Astrocyte of the cerebellum (primary cell): ENCODE data around the gene PTK7.

Experiments used
- DNase-seq: peaks from one replicate; pipeline ENCODE4 v3.0.0-alpha.2; 2011; ENCODE audit warnings: low read depth
- H3K4me3 ChIP-seq: 2 replicates; pipeline ENCODE4 v1.5.1; 2011; ENCODE audit warnings: mild to moderate bottlenecking, low read depth, low read length, moderate library complexity
- CTCF ChIP-seq: IDR thresholded peaks from 2 replicates; pipeline ENCODE4 v1.5.1; 2012; ENCODE audit warnings: low read length, low read depth, moderate library complexity, mild to moderate bottlenecking; ENCODE audit errors: missing control alignments
- in situ Hi-C: cut with HindIII; loops from 2 replicates; pipeline ENCODE4 v1.10.0; 2017; ENCODE audit warnings: low sequenced_read_pairs

Gene PTK7

GRCh38 chr6:43175676-43176422 lies 99.7 kb downstream of the PTK7 start:
- TF ChIP-seq CTCF: no peak
- DNase-seq: no peak
- in situ Hi-C loops: no loop called here
- H3K4me3 ChIP-seq: no peak overlapping the region

- no peak for DNase-seq
- in situ Hi-C loops: no loop called here
- no peak overlapping the region for H3K4me3 ChIP-seq
- no peak for TF ChIP-seq CTCF
Observed at GRCh38 chr6:43176423-43176786, 100.3 kb downstream of the PTK7 start.

GRCh38 chr6:43178150-43178549 lies 102.0 kb downstream of the PTK7 start:
- in situ Hi-C loops: no loop called here
- H3K4me3 ChIP-seq: no peak overlapping the region
- TF ChIP-seq CTCF: no peak
- no peak for DNase-seq

GRCh38 chr6:43178951-43179830 lies 103.1 kb downstream of the PTK7 start:
- in situ Hi-C loops: no loop called here
- no peak overlapping the region for H3K4me3 ChIP-seq
- no peak for DNase-seq
- no peak for TF ChIP-seq CTCF

GRCh38 chr6:43180058-43180457 lies 103.9 kb downstream of the PTK7 start:
- H3K4me3 ChIP-seq: no peak overlapping the region
- in situ Hi-C loops: loop anchor here (5.0 kb wide), 1 partner anchor 37 kb away; no protein-coding TSS in a partner anchor
- no peak for TF ChIP-seq CTCF
- DNase-seq: no peak

GRCh38 chr6:43180985-43181384 lies 104.9 kb downstream of the PTK7 start:
- TF ChIP-seq CTCF: no peak
- in situ Hi-C loops: loop anchor here (5.0 kb wide), 1 partner anchor 36 kb away; no protein-coding TSS in a partner anchor
- DNase-seq: no peak
- H3K4me3 ChIP-seq: no peak overlapping the region
